H1 (cell line): ENCODE measurements around the gene PRMT1. TPM values are rescaled to one million over a fixed set of nuclear protein-coding genes. Genes with fewer than 3 reads are reported as not detected.

Experiments
- CTCF ChIA-PET: fragments of 300-600 bp; sonication (Branson Sonifier 250); formaldehyde crosslinking; loops from one replicate; lab custom pipeline; 2021; ENCODE audit not compliant: partially characterized antibody; lab: Charles Lee
- POLR2A ChIA-PET: fragments of 300-600 bp; sonication (Branson Sonifier 250); formaldehyde crosslinking; loops from one replicate; lab custom pipeline; 2021; ENCODE audit warnings: inconsistent platforms; ENCODE audit not compliant: partially characterized antibody; lab: Charles Lee
- DNase-seq, 2 experiments: peaks; one replicate each; pipeline versions ENCODE4 v3.0.0 to v3.0.0-alpha.2; 2010 to 2022; ENCODE audit warnings: low spot score in 2 of 2, low read depth in 1 of 2, mixed read lengths in 1 of 2
- FAIRE-seq: peaks from 2 replicates; lab custom pipeline; 2011; peaks lifted over from hg19 to GRCh38; lab: Jason Lieb, UNC
- H2AFZ ChIP-seq: 2 replicates; pipeline ENCODE4 v1.8.1; 2012; ENCODE audit warnings: low read length, inconsistent platforms
- H2AK5ac ChIP-seq: 2 replicates; pipeline ENCODE4 v1.6.1; 2013; ENCODE audit warnings: low read depth, low read length
- H2BK120ac ChIP-seq: replicated peaks from 2 replicates; pipeline ENCODE3; 2013; ENCODE audit warnings: low read depth, low read length, inconsistent platforms
- H2BK12ac ChIP-seq: 2 replicates; pipeline ENCODE4 v1.6.1; 2013; ENCODE audit warnings: low read depth, low read length
- H2BK15ac ChIP-seq: 2 replicates; pipeline ENCODE4 v1.6.1; 2013; ENCODE audit warnings: low read length
- H2BK20ac ChIP-seq: 2 replicates; pipeline ENCODE4 v1.6.1; 2013; ENCODE audit warnings: low read length
- H2BK5ac ChIP-seq: 2 replicates; pipeline ENCODE4 v1.6.1; 2013; ENCODE audit warnings: low read depth, low read length
- H3K14ac ChIP-seq: 2 replicates; pipeline ENCODE4 v1.6.1; 2013; ENCODE audit warnings: inconsistent platforms; ENCODE audit not compliant: insufficient read length
- H3K18ac ChIP-seq: 2 replicates; pipeline ENCODE4 v1.6.1; 2013; ENCODE audit warnings: low read length; ENCODE audit errors: extremely low read depth
- H3K23ac ChIP-seq: 2 replicates; pipeline ENCODE4 v1.6.1; 2013; ENCODE audit warnings: inconsistent platforms; ENCODE audit not compliant: insufficient read length
- H3K23me2 ChIP-seq: 2 replicates; pipeline ENCODE4 v1.6.1; 2013; ENCODE audit warnings: low read depth, low read length
- H3K27ac ChIP-seq: 2 replicates; pipeline ENCODE4 v1.6.1; 2011; ENCODE audit warnings: low read depth, low read length, inconsistent platforms
- H3K27me3 ChIP-seq, 4 experiments: replicated peaks in 1 of 4; 1 replicate in 1 of 4; 2 replicates in 3 of 4; pipeline versions ENCODE4 v1.6.1 to v1.8.1; 2011 to 2013; ENCODE audit warnings: low read length in 3 of 4, mild to moderate bottlenecking in 3 of 4, inconsistent platforms in 2 of 4, mixed read lengths in 2 of 4, moderate library complexity in 1 of 4; ENCODE audit not compliant: control insufficient read depth in 3 of 4, insufficient read depth in 3 of 4; ENCODE audit errors: extremely low read depth in 1 of 4
- H3K36me3 ChIP-seq, 4 experiments: 2 replicates each; pipeline versions ENCODE4 v1.6.1 to v1.8.1; 2011 to 2013; ENCODE audit warnings: mild to moderate bottlenecking in 4 of 4, low read length in 3 of 4, moderate library complexity in 2 of 4, control low read depth in 1 of 4, inconsistent platforms in 1 of 4; ENCODE audit not compliant: insufficient read depth in 4 of 4, control insufficient read depth in 2 of 4
- H3K4ac ChIP-seq: replicated peaks from 2 replicates; pipeline ENCODE3; 2013; ENCODE audit warnings: low read length, low read depth, mixed read lengths, inconsistent platforms; ENCODE audit not compliant: insufficient read length
- H3K4me1 ChIP-seq, 4 experiments: replicated peaks in 1 of 4; 1 replicate in 1 of 4; 2 replicates in 3 of 4; pipeline versions ENCODE4 v1.6.1 to v1.8.1; 2011 to 2013; ENCODE audit warnings: low read length in 3 of 4, inconsistent platforms in 2 of 4, mixed read lengths in 1 of 4; ENCODE audit not compliant: insufficient read depth in 4 of 4, control insufficient read depth in 3 of 4
- H3K4me2 ChIP-seq, 2 experiments: 2 replicates each; pipeline versions ENCODE4 v1.6.1 to v1.8.1; 2011 to 2013; ENCODE audit warnings: low read depth in 2 of 2, low read length in 2 of 2, control low read depth in 1 of 2, inconsistent platforms in 1 of 2, mild to moderate bottlenecking in 1 of 2; ENCODE audit not compliant: insufficient read depth in 1 of 2
- H3K4me3 ChIP-seq, 4 experiments: fragments of 200-600, 300-600 bp in 1 of 4; sonication (generic), shearing (Covaris generic), sonication (Bioruptor Twin) in 1 of 4; 2 replicates each; pipeline versions ENCODE4 v1.5.1 to v1.8.1; 2011 to 2016; ENCODE audit warnings: low read length in 4 of 4, low read depth in 3 of 4, control low read depth in 2 of 4, inconsistent platforms in 2 of 4, mild to moderate bottlenecking in 2 of 4, mixed read lengths in 1 of 4, moderate library complexity in 1 of 4; ENCODE audit not compliant: insufficient read depth in 2 of 4; ENCODE audit errors: extremely low read depth in 1 of 4
- H3K56ac ChIP-seq: replicated peaks from 2 replicates; pipeline ENCODE3; 2013; ENCODE audit warnings: low read depth, mild to moderate bottlenecking, mixed read lengths, low read length, inconsistent platforms; ENCODE audit not compliant: insufficient read length
- H3K79me1 ChIP-seq: 2 replicates; pipeline ENCODE4 v1.6.1; 2013; ENCODE audit warnings: low read depth, low read length, control low read depth
- H3K79me2 ChIP-seq, 2 experiments: 2 replicates each; pipeline versions ENCODE4 v1.6.1 to v1.8.1; 2012 to 2013; ENCODE audit warnings: low read length in 2 of 2, mild to moderate bottlenecking in 2 of 2, inconsistent platforms in 1 of 2; ENCODE audit not compliant: insufficient read depth in 2 of 2, control insufficient read depth in 1 of 2
- H3K9ac ChIP-seq, 4 experiments: replicated peaks in 1 of 4; 1 replicate in 1 of 4; 2 replicates in 3 of 4; pipeline versions ENCODE4 v1.6.1 to v1.8.1; 2011 to 2013; ENCODE audit warnings: low read depth in 3 of 4, low read length in 3 of 4, control low read depth in 2 of 4, mild to moderate bottlenecking in 2 of 4, moderate library complexity in 2 of 4, inconsistent platforms in 1 of 4; ENCODE audit errors: extremely low read depth in 1 of 4
- H3K9me3 ChIP-seq, 2 experiments: 2 replicates each; pipeline versions ENCODE4 v1.6.1 to v1.8.1; 2012 to 2013; ENCODE audit warnings: mild to moderate bottlenecking in 2 of 2, moderate library complexity in 2 of 2, control low read depth in 1 of 2, inconsistent platforms in 1 of 2, low read depth in 1 of 2, low read length in 1 of 2, mixed read lengths in 1 of 2; ENCODE audit not compliant: insufficient read depth in 2 of 2
- H4K20me1 ChIP-seq, 2 experiments: replicated peaks in 1 of 2; 2 replicates each; pipeline versions ENCODE3 to v1.8.1; 2011 to 2013; ENCODE audit warnings: inconsistent platforms in 2 of 2, low read length in 2 of 2, mild to moderate bottlenecking in 1 of 2; ENCODE audit not compliant: insufficient read depth in 2 of 2, control insufficient read depth in 1 of 2
- H4K5ac ChIP-seq: 2 replicates; pipeline ENCODE4 v1.6.1; 2013; ENCODE audit warnings: low read length, low read depth, mixed read lengths, inconsistent platforms; ENCODE audit not compliant: insufficient read length
- H4K8ac ChIP-seq: 2 replicates; pipeline ENCODE4 v1.8.0; 2013; ENCODE audit warnings: mild to moderate bottlenecking, moderate library complexity, low read length, inconsistent platforms; ENCODE audit not compliant: insufficient read depth; ENCODE audit errors: extremely low read depth
- H4K91ac ChIP-seq: replicated peaks from 2 replicates; pipeline ENCODE3; 2013; ENCODE audit warnings: low read length, mixed read lengths, inconsistent platforms; ENCODE audit not compliant: insufficient read length
- BRCA1 ChIP-seq: IDR thresholded peaks from 2 replicates; pipeline ENCODE4 v1.6.1; 2012; ENCODE audit warnings: low read depth, low read length, improper control_type of control experiment
- CBX8 ChIP-seq: fragments of 300-800, 300-1000 bp; sonication (generic); IDR thresholded peaks from 2 replicates; pipeline ENCODE4 v1.7.1; 2016; ENCODE audit warnings: low read depth, low read length, borderline replicate concordance
- CHD1 ChIP-seq: IDR thresholded peaks from 2 replicates; pipeline ENCODE4 v1.6.1; 2012; ENCODE audit warnings: low read depth, low read length, improper control_type of control experiment
- EP300 ChIP-seq, 2 experiments: IDR thresholded peaks; 1 replicate in 1 of 2; 2 replicates in 1 of 2; pipeline ENCODE4 v1.6.1; 2011 to 2012; ENCODE audit warnings: low read depth in 2 of 2, low read length in 2 of 2, mild to moderate bottlenecking in 2 of 2, borderline replicate concordance in 1 of 2, inconsistent platforms in 1 of 2, moderate library complexity in 1 of 2
- NRF1 ChIP-seq: IDR thresholded peaks from 2 replicates; pipeline ENCODE4 v1.6.1; 2011; ENCODE audit warnings: mild to moderate bottlenecking, low read depth, low read length, improper control_type of control experiment
- POLR2A ChIP-seq, 2 experiments: IDR thresholded peaks; 1 replicate in 1 of 2; 2 replicates in 1 of 2; pipeline ENCODE4 v1.6.1; 2011; ENCODE audit warnings: low read depth in 2 of 2, low read length in 2 of 2, mild to moderate bottlenecking in 2 of 2; ENCODE audit errors: control extremely low read depth in 1 of 2
- SAP30 ChIP-seq: fragments of 300-600 bp; sonication (generic); IDR thresholded peaks from 2 replicates; pipeline ENCODE4 v1.7.1; 2012; ENCODE audit warnings: low read length, moderate library complexity, mild to moderate bottlenecking, inconsistent platforms; ENCODE audit not compliant: insufficient read depth, insufficient replicate concordance
- TAF7 ChIP-seq: optimal IDR thresholded peaks from 2 replicates; pipeline ENCODE3; 2011; ENCODE audit warnings: low read depth, mild to moderate bottlenecking, inconsistent platforms, low read length, moderate library complexity, borderline replicate concordance
- WGBS, 2 experiments: shearing (Covaris generic) in 1 of 2; methylation state at CpG; one replicate each; pipeline versions ENCODE4 v1.1.6 to v1.1.7; 2013 to 2015; ENCODE audit warnings: low lambda C conversion rate in 2 of 2, mixed read lengths in 2 of 2, inconsistent platforms in 1 of 2, low coverage in 1 of 2, missing lambda C conversion rate in 1 of 2; ENCODE audit not compliant: insufficient replicate concordance in 2 of 2, insufficient coverage in 1 of 2, insufficient read length in 1 of 2; ENCODE audit errors: extremely low coverage in 1 of 2, missing lambda C conversion rate in 1 of 2; 5-methylcytosine and 5-hydroxymethylcytosine counted together
- polyA plus RNA-seq, 7 experiments: library from polyadenylated mRNA; depleted of rRNA in 3 of 7; stranded (reverse) in 5 of 7; unstranded in 2 of 7; fragments of >200 nt in 5 of 7; fragments of 200-250 nt in 2 of 7; gene quantifications; 1 replicate in 5 of 7; 2 replicates in 1 of 7; 4 replicates in 1 of 7; pipeline versions ENCODE4 v1.2.1 to v1.2.3, GENCODE V29; 2011 to 2013; ENCODE audit warnings: missing spikeins in 2 of 7, mixed read lengths in 2 of 7
- total RNA-seq: library from RNA; stranded (reverse); fragmentation: NEBNext Ultra II Directional; extraction: Animal tissue kit (Norgen Biotek cat#: 25700); gene quantifications from 2 replicates; pipeline ENCODE4 v1.2.1, GENCODE V29; 2021
- TF ChIP-seq, protein P1 (sequence below): IDR thresholded peaks from 2 replicates; pipeline ENCODE4 v1.6.1; 2011; ENCODE audit warnings: low read depth, mild to moderate bottlenecking, low read length; ENCODE audit not compliant: insufficient read depth

The PRMT1 gene
- total and polyA plus RNA-seq, 2 of the 8 experiments (the other 6 are each of a cell fraction or from before 2014, with no cell fraction given) = 561 to 1,215 TPM

DNA sequence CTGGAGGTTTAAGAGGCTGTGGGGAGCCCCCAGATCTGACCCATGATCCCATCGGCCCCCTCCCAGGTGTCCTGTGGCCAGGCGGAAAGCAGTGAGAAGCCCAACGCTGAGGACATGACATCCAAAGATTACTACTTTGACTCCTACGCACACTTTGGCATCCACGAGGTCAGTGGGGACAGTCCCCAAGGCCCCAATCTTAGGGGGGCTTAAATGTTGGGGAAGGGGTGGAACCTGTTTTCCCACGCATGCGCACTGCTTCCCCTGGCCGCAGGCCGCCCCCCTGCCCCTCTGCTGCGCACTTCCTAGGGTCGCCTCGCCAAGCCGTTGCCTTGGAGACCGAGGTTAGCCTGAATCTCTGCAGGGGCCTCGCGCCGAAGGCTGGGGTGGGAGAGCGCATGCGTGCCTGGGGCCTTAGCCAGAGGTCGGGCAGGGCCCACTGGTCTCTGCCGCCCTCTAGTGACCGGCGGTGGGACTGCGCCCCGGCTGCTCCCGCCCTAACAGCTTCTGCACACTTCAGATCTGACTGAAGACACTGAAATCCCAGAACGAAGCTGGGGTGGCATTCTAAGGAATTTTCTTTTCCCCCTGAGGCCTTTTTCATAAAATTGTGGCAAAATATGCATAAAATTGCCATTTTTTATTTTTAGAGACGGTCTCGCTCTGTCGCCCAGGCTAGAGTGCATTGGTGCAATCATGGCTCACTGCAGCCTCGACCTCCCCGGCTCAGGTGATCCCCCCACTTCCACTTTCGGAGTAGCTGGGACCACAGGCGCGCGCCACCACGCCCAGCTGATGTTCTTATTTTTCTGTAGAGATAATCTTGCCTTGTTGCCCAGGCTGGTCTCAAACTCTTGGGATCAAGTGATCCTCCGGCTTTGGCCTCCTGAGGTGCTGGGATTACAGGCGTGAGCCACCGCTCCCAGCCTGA is 3.6 kb downstream of the PRMT1 start:
- no peak overlapping the region for H2BK120ac ChIP-seq
- H4K20me1 ChIP-seq = peaks cover 36 to 46% of the 10 kb centered on the region in 2 experiments
- H2BK5ac ChIP-seq = 0 out of 2 replicates have a peak overlapping the region, but pooled peaks have one; percentile 35
- no peak overlapping the region for H3K14ac ChIP-seq
- H2AFZ ChIP-seq = no peak overlapping the region
- H3K36me3 ChIP-seq = peaks cover 23 to 38% (median 34%) of the 10 kb centered on the region in 4 experiments
- H3K23ac ChIP-seq = no peak overlapping the region
- no peak overlapping the region for H2BK12ac ChIP-seq
- H3K4me3 ChIP-seq = peak overlapping the region in 1 of 4 experiments; percentile 45; a peak in 4 of 8 replicates
- peak overlapping the region; percentile 18 for H4K5ac ChIP-seq
- H3K56ac ChIP-seq = no peak overlapping the region
- DNase-seq (peak; percentile 95 to 100), FAIRE-seq (no peak)
- H2BK20ac ChIP-seq = no peak overlapping the region
- peaks cover 17 to 55% of the 10 kb centered on the region in 2 experiments for H3K79me2 ChIP-seq
- 38% methylated on average over 39 of the region's 40 CpGs; no CpG with 5 or more reads in 1 of the 2 experiments for WGBS, 2 experiments
- H3K23me2 ChIP-seq = peaks cover 4% of the 10 kb centered on the region
- H3K9ac ChIP-seq = no peak overlapping the region
- H3K4me2 ChIP-seq = peak overlapping the region; percentile 58 to 60
- H3K27ac ChIP-seq = peak overlapping the region; percentile 48; the same call in 1 of the 2 replicates
- H3K18ac ChIP-seq = no peak overlapping the region; the same call in 1 of the 2 replicates
- POLR2A ChIA-PET = interaction anchor here (1.0 to 14.5 kb wide), 14 partner anchors 8 to 195 kb away, joined by 3 to 275 read pairs (median 4); partner anchors contain the start of genes ADM5, BCL2L12, CPT1C and IRF3
- H3K79me1 ChIP-seq = peaks cover 9% of the 10 kb centered on the region
- peaks cover 2 to 17% (median 12%) of the 10 kb centered on the region in 4 experiments for H3K4me1 ChIP-seq
- H2BK15ac ChIP-seq = peak overlapping the region; percentile 92; the same call in 1 of the 2 replicates
- H3K9me3 ChIP-seq = no peaks in the 10 kb centered on the region
- H3K4ac ChIP-seq = no peak overlapping the region
- CTCF ChIA-PET = interaction anchor here (0.6 to 3.2 kb wide), 18 partner anchors 9 to 174 kb away, joined by 3 to 23 read pairs (median 4); partner anchors contain the start of genes ADM5 and CPT1C
- no peaks in the 10 kb centered on the region for H3K27me3 ChIP-seq
- no peak overlapping the region for H4K8ac ChIP-seq
- no peak overlapping the region for H2AK5ac ChIP-seq
- no peak overlapping the region for H4K91ac ChIP-seq
- TF ChIP-seq, protein P1, sequence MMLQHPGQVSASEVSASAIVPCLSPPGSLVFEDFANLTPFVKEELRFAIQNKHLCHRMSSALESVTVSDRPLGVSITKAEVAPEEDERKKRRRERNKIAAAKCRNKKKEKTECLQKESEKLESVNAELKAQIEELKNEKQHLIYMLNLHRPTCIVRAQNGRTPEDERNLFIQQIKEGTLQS = 0 out of 2 replicates have a peak, but pooled peaks have one; percentile 8
- TF ChIP-seq TAF7 (no peak), EP300 (IDR thresholded peaks at IDR 0.05; ENCODE audit: borderline replicate concordance in 1 of 2, low read depth in 2 of 2, low read length in 2 of 2) (0 out of 3 replicates have a peak, but pooled peaks of 1 of the 2 experiments have one; percentile 35), SAP30 (no peak), BRCA1 (no peak), CHD1 (no peak), CBX8 (no peak), NRF1 (peak; percentile 82), POLR2A (IDR thresholded peaks at IDR 0.05; ENCODE audit: control extremely low read depth in 1 of 2, low read depth in 2 of 2, low read length in 2 of 2) (peak in 1 of 2 experiments; percentile 52; a peak in 1 of 3 replicates)
